DOHH2 (cell line): ENCODE results near the gene DOCK8.

ENCODE experiments used
- CTCF ChIP-seq: fragments of 200-600 bp; sonication (generic); IDR thresholded peaks from one replicate; pipeline ENCODE4 v1.5.1; 2014; ENCODE audit warnings: antibody characterized with exemption, mild to moderate bottlenecking, low read depth, low read length; ENCODE audit not compliant: poor library complexity, severe bottlenecking
- EZH2phosphoT487 ChIP-seq: fragments of 200-600 bp; sonication (generic); IDR thresholded peaks from 2 replicates; pipeline ENCODE4 v1.6.1; 2017; ENCODE audit warnings: borderline replicate concordance, mild to moderate bottlenecking, antibody characterized with exemption, low read length, moderate library complexity, mixed read lengths

- TF ChIP-seq CTCF (no peak), EZH2phosphoT487 (no peak)
Observed at GRCh38 chr9:458590-458989, 243.9 kb downstream of the DOCK8 start.
